UCSD-AML1 (cell line): ENCODE data around the gene LSAMP.

Experiments used
- DNase-seq: peaks from one replicate; lab custom pipeline; 2025; ENCODE audit not compliant: unreplicated experiment; lab: John Stamatoyannopoulos, UW

Gene LSAMP

DNA sequence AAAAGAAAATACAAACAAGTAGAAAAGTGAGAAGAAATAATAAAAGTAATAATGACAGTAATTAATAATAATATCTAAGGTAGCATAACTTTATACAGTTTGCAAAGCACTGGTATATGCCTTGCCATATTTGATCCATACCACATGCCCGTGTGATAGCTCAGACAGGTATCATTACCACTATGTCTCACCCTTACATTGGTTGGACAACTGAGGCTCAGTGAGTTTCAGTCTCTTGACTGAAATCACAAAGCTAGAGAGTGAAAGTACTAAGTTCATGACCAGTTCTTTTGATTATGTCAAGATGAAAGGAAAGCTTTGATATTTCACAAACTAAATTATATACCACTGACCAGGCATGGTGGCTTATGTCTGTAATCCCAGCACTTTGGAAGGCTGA is 413.1 kb downstream of the LSAMP start:
- DNase-seq = no peak

DNA sequence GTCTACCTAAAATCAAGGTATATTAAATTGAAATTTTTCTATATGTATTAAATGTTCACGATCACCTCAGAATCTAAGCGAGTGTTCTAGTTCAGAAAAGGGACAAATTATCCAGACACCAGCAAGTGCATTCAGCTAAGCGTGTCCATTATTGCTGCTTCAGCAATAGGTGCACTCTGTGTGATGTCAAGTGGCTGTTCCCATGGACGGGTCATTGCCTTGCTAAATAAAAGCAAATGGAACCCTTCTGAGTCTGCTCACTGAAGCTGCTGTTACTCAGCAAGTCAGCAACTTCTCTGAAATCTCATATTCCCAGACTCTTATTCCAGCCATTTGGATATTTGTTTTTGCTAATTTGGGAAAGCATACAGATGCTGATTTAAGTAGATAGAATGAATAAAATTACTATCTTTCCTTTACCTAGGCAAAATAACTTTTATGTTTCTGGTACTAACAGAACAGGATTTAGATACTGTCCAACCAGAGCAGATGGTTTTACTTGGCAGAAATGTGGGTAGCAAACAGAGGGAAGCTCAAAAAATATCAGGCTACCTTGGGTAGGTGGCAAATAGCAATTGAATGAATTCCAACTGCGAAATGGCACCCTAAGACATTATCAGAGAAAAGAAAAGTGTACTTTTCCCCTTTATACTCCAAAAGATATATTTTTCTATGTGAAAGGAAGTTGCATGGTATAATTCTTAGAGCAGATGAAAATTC is 415.0 kb downstream of the LSAMP start:
- DNase-seq = no peak

DNA sequence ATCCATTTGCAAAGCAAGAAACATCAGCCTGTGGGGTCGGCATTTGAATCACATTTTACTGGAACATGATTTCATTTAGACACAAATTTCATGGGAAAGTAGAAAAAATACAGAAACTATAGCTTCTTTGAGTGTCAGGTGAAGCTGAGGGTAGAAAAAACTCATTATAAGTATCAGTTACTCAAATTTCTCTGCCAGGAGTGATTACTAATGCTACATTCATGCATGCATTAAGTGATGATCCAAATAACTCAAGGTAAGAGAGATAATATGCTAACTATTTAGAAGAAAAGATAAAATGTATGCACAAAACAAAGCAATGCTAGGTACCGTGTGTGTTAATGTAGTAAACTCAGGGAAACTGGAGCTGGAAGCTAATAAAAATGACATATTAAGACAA is 416.0 kb downstream of the LSAMP start:
- no peak for DNase-seq

DNA sequence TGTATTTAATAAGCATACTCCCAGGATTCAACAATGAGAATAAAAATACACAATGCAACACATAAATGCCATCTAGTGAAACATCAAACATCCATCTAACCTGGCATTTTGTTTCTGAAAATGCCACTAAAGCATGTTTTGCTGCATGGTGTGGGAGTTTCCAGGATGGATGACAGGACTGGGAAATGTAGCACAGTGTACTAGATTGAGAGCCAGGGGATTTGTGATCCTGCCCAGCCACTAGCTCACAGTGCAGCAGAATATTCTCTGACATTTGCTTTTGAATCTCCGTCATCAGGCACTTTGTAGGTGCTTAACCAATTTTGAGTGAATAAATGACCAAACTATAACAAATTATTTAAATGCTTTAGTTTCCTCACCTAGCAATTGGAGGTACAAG is 417.1 kb downstream of the LSAMP start:
- no peak for DNase-seq

DNA sequence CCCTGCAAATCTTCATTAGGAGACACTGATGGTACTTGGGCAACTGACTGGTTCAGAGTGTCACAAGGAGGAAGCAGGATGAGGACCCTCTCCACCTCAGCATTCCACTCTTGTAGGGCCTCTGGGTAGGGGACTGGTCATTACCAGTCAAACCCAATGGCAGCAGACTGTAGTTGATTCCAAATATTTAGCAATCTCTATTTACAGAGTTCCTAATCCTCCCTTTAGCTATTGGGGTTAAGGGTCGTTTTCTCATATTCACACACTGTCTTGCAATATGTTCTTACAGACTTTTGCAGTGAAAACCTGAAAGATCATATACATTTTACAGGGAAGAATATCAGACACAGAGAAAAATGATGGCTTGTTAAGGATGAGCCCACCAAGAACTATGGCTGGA is 424.3 kb downstream of the LSAMP start:
- no peak for DNase-seq

DNA sequence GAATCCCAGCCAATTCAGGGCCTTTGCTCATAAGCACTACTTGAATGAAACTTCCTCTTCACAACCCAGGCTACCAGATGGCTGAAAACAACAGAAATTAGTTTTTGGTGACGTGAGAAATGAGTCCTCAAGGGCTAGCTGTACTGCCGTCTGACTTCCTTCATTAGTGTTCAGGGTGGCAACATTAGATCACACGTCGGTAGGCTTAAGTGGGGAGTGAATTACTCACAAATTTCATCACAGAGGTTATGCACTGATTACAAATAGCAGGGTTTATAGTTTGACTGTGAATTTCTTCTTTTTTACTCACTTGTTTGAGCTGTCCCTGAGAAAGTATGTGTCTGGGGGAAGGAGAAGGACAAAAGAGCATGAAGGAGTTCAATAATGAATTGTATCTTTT is 424.8 kb downstream of the LSAMP start:
- DNase-seq = no peak

DNA sequence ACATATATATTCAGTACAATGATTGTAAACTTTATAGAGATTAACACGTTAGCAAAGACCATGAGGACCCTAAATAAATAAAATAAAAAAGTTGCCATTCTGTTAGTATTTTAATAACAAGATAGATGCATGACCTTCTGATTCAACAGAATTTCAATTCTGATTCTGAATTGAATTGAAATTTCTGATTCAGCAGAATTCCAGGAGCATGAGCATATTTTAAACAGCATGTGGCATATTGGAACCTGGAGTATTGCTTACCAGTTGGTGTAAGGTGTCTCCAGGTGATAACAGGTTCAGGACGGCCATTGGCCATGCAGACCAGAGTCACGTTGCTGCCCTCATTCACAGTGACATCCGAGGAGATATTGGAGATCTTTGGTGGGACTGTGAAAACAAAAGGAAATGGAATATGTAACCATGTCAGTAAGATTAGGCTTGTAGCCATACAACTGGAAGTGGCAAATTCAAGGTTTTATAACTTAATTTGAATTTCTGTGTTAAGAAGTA is 426.0 kb downstream of the LSAMP start:
- no peak for DNase-seq

DNA sequence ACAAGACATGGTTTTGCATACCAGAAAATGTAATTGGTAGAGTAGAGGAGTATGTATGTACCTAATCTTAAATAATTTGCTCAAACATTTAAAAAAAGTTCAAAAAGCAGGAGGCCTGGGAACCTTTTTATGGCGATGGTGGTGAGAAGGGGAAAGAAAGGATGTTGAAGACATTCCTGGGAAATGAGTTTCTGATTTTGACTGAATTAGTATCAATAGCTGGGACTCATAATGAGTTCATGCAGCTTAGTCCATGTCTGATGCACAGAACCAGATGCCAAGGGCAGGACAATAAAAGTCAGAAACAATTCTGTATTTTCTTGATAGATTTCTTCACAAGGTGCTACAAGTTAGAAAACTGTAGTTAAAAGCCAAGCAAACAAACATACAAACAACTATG is 426.6 kb downstream of the LSAMP start:
- DNase-seq = no peak

DNA sequence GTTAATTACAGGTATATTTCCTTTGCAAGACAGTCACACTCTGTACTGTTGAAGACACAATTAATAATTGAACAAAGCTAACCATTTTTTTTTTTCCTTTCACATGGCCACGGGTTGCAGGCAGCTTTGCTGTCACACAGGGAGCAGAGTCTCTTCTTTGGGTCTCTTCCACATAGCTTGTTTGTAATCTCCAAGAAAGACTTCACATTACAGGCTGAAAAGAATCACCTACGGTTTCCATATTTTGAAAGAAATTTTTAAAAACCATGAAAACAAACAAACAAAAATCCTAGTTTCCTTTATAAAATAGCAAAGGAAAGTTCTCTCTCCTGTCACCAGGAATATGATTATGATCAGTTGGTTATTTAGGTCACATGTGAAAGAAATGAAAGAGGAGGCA is 429.4 kb downstream of the LSAMP start:
- DNase-seq = no peak

DNA sequence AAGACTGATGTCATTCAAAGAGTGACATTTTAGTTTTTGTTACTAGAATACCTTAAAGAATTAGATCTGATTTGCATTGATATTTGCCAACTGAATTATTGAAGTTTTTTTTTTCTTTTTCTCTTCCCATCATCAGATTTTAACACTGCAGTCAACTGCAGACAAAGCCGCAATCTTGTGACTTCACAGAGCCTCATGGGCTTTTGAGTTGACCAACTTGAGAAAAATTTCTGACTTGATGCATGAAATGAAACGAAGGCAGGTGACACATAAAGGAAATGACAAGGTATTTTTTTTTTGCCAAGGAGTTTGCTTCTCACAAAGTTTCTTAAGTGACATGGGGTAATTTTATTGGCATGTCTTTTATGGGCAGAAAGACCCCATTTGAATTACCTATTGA is 438.3 kb downstream of the LSAMP start:
- no peak for DNase-seq

DNA sequence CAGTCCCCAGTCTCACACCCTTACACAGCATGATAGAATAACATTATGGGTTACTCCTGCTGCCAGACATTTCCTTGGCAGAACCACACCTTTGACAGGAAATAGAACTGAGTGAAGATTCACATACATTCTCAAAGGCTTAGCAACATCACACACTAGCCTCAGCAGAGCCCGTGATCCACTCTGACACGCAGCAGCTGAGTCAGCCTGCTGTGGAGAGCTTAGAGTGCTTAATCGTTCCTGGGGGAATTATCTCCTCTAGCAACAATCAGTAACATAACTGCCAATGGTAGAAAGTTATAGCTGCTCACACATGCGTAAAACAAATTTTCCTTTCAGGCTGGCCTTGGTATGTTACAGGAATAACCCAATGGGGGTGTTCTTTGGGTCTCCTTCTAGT is 439.9 kb downstream of the LSAMP start:
- no peak for DNase-seq

DNA sequence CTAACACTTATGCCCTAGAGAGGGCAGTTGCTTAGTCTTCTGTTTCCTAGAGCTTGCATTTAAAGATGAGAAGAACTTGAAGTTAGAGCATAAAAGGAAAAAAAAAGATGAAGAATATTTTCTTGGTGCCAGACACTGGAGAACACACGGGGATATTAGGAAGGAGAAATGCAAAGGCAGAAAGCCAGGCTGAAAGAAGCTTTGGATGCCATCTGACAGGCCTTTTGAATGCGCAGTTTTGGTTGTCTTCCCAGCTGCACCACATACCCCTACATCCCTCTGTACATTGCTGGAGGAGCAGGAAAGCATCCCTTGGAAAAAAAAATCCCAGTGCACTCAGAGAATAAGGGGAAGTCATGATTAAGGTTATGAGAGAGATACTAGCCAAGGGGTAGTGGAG is 443.1 kb downstream of the LSAMP start:
- no peak for DNase-seq

DNA sequence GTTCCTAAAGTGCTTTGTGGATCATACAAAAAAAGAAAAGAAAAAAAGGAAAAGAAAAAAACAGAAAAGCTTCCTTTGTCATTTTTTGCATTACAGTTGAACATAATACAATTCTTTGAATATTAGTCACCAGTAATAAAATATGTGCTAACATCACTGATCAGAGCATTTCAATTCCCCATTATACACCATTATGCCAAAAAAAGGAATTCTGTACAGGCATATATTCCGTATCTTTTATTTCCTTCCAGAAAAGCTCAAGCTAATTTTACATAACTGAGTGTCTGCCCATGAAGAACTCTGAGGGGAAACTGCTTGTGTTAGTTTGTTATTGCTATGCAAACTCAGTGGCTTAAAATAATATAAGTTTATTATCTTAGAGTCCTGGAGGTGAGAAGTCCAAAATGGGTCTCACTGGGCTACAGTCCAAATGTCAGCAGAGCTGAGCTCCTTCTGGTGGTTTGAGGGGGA is 444.1 kb downstream of the LSAMP start:
- DNase-seq = no peak

DNA sequence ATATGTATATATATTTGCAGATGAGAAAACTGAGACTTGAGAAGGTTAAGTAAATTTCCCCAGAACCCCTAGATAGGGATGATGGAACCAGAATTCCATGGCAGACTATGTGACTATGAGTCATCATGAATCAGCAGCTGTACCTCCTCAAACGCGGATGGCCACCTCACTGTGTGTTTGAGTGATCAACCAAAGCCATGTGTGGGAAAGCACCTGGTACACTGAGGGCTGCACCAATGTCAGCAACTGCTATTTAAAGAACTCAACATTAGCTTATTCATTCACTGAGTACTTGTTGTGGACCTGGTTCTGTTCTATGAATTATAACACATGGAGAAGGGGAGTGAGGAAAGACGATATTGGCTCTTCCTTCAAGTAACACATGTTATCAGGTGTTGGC is 445.0 kb downstream of the LSAMP start:
- DNase-seq = no peak

DNA sequence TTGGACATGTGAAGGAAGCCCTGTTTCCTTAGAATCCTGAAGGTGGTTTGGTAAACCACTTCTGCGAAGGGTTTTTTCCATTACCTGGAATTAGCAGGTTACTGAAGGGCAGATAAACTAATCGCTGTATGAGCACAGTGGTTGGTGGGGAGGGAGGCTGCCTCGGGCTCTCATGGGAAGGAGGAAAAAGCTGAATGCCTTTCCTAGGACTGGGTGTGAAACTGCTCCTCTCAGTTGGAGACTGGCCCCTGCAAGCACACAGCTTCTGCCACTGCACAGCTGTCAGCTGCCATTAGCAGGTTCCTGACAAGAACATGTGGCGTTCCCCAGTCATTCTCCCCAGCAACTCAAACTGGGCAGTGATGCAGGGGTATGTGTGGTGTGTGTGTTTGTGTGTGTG is 445.7 kb downstream of the LSAMP start:
- no peak for DNase-seq

DNA sequence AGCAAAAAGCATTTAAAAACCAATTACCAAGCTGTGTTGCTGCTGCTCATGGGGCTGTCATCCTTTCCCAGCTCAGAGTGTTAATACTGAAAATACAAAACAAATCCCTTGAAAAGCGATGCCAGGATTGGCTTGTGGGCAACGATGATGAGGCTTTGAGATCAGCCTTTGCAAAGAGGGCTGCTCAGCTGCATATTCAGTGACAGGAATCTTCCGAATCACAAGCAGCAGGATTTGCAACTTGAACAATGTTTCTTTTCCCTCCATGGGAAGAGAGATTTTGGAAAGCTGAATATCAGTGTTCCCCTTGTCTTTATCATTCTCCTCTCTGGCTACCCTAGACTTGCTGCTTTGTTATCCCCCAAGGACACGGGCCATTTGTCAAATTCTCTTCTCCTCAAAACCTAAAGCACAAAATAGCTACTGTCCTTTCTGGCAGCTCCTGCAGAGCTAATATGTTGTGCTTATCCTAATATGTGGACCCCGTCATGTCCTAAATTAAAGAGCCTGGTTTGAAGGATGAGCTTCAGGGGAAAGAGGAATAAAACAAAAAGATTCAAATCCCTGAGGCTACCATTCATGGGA is 446.2 kb downstream of the LSAMP start:
- DNase-seq = no peak

DNA sequence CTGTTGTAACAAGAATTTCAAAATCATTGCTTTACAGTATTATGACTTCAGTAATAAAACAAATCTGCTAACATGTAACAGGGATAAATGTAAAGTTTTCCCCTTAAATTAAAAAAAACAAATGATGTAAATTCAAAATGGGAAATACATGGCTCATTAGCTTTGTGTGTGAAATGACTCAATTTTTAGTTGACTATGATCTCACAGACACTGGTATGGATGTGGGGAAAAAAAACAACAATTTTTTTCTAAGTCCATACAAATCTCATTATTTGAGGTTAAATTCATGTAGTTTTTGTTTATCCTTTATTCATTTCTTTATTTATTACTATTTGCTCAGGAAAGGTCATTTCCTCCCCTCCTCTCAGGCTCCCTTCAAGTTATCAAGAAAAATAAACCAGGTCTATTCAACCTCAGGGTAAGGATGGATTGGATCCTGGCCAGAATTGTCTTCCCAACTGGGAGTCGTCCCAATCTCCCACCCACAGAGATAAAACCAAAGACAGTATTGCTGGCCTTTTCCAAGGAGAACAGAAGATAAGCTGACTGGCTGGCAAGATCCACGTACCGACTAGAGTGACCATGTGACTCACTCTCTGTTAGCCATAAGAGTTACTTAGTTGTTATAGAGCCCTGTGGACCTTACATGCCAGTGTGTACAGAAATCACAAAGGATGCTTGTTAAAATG is 448.7 kb downstream of the LSAMP start:
- no peak for DNase-seq

DNA sequence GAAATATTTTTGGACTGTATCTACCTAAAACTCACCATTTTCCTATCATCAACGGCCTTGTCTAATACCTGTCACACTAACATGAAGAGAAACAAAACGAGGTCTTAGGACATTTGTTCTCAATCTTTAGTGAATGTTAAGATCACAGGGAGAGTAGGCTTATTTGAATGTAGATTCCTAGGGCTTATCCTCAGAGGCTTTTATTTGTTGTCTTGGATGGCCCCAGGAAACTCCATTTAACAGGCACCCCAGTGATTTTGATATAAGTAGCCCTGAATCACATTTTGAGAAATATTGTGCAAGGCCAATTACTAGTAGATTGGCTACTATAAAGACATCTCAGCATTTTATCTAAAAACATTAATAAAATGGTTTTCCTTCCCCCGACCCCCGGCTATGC is 454.6 kb downstream of the LSAMP start:
- no peak for DNase-seq

DNA sequence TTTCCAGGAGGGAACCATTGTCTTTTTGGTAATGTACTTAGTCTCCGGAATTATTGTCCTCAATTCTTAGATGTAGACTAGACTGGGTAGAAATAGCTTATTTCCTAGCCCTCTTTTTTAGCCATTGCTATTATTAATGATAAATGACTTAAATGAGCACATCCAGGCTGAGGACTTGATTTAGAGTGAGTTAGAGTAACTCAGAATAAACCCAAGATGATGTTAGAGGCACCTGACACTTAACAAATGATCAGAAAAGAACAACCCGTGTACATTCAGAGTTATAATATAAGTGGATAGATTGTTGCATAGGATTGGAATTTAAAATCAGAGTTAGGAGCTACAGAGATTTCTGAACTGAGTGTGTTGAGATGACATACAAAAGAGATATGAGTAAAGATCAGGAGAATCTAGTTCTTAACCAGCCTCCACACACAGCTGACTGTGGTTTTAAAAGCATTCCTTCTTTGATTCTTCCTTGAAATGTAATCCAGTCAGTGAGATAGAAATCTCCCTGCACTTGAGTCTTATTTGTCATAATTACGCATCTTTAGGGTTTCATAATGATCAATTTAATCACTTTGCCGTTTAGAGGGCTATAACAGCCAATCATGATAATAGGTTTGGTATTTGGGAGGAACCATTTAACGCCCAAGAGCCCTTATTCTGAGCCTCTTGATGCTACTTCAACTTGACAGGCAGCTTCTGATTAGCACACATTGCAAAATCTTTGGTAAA is 455.4 kb downstream of the LSAMP start:
- DNase-seq = no peak

DNA sequence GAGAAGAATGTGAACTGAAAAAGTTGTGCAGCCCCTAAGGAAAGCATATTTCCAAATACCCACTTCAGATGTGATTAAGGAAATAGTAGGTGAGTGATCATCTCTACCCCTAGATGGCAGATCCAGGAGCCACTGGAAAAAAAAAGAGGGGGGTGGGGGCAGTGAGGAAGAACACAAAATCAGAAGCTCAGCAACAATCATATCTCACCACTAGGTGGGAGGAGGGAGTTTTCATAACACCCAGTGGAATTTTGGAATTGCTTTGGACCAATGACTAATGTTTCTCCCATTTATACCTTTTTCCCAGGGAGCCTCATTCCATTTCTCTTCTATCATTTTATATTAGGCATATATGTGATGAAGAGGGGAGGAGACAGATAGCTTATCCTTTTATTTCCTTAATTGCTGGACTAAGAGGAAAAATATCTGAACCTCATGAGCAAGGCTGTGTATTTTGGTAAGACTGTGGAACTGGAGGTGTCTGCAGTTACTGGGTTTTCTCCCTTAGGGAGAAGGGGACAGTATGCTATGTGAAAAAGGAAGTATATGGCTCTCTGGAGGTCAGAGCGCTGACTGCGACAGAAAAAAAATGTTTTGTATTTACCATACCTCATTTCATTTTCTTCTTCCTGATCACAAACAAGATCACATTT is 458.6 kb downstream of the LSAMP start:
- DNase-seq = no peak

DNA sequence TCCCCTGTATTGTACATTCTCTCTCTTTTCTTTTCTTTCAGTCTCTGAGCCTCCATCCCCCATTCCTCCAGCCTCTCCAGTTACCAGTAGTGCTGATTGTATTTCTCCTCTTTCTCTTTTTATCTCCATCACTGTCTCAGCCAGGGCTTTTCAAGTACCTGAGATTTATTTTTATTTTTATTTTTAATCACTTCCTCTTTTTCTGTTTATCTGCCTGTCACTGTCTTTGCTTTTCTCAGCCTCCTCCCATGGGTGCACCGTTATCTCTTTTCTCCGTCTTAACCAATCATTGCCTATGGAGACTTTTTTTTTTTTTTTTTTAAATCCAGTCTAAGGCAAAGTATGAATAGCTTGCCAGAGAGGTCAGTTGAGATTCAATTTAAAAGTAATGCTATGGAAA is 462.7 kb downstream of the LSAMP start:
- DNase-seq = no peak
